HG03442 (cell line): ENCODE results near the gene GH1.
"Not testable (repeated sequence)": the region's sequence is repeated elsewhere in the genome, so short reads cannot be mapped to it uniquely, and the experiment has no call there.

ENCODE experiments used
- ATAC-seq: cut with Tn5 transposase; IDR thresholded peaks from one replicate; pipeline ENCODE4 v1.9.1; 2021; ENCODE audit warnings: mild to moderate bottlenecking, moderate library complexity; ENCODE audit not compliant: unreplicated experiment

The GH1 gene

GRCh38 chr17:63918789-63919305 is at the start of gene GH1:
Gene GH1, minus strand, starts transcription at chr17:63918839. Its CDS starts 63 bp downstream, at chr17:63918776.
- not testable (repeated sequence) for ATAC-seq

- no peak for ATAC-seq
Measured at GRCh38 chr17:63967953-63968352, 49.3 kb upstream of the GH1 start.

GRCh38 chr17:63966646-63967264 is 48.1 kb upstream of the GH1 start:
- ATAC-seq: no peak

- no peak for ATAC-seq
Measured at GRCh38 chr17:63963123-63963522, 44.5 kb upstream of the GH1 start.

GRCh38 chr17:63962298-63962744 is 43.7 kb upstream of the GH1 start:
- no peak for ATAC-seq

- no peak for ATAC-seq
Measured at GRCh38 chr17:63961355-63962212, 42.9 kb upstream of the GH1 start.

GRCh38 chr17:63960430-63960829 is 41.8 kb upstream of the GH1 start:
- ATAC-seq: no peak

GRCh38 chr17:63960006-63960405 is 41.4 kb upstream of the GH1 start:
- ATAC-seq: no peak

- ATAC-seq: no peak
Measured at GRCh38 chr17:63956296-63956920, 37.8 kb upstream of the GH1 start.

- ATAC-seq: no peak
Measured at GRCh38 chr17:63955791-63956190, 37.2 kb upstream of the GH1 start.

GRCh38 chr17:63955232-63955631 is 36.6 kb upstream of the GH1 start:
- no peak for ATAC-seq

- no peak for ATAC-seq
Measured at GRCh38 chr17:63954402-63955063, 35.9 kb upstream of the GH1 start.

GRCh38 chr17:63950940-63951907 is 32.6 kb upstream of the GH1 start:
- ATAC-seq: no peak

- ATAC-seq: no peak
Measured at GRCh38 chr17:63949576-63950250, 31.1 kb upstream of the GH1 start.

GRCh38 chr17:63948521-63948920 is 29.9 kb upstream of the GH1 start:
- ATAC-seq: no peak

GRCh38 chr17:63947711-63948330 is 29.2 kb upstream of the GH1 start:
- ATAC-seq: no peak

- ATAC-seq: peak; percentile 79
Measured at GRCh38 chr17:63946440-63947363, 28.1 kb upstream of the GH1 start.
